GM18951 (cell line): ENCODE results near the gene SMYD5.

Experiments
- POLR2A ChIP-seq: IDR thresholded peaks from 4 replicates; pipeline ENCODE4 v1.6.1; 2011; ENCODE audit warnings: mild to moderate bottlenecking; ENCODE audit not compliant: insufficient read length, insufficient read depth; ENCODE audit errors: extremely low read depth
- in situ Hi-C: fragments of 300-500 bp; cut with MboI; formaldehyde crosslinking; loops from one replicate; pipeline ENCODE4 v1.12.0; 2022; ENCODE audit warnings: low sequenced_read_pairs, mixed read lengths, inconsistent platforms; ENCODE audit not compliant: unreplicated experiment

SMYD5 gene

DNA sequence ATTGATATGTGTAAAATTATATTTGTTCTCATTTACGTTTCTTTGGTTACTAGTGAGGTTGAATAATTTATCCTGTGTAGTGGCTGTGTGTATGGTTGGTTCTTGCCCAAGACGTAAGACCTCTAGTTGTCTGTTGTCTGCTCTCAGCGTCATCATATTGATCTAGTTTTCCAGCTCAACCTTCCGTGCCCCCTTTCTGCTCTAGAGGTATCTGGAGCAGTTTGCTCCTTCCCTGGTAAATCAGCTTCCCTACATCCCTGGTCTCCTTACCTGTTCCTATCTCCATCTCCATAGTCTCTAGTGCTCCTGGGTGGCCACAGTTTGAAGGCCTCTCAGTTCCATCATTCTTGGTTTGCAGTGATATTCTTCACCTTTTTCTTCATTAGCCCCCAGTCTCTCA, 1.2 kb downstream of the SMYD5 start:
- no peak for TF ChIP-seq POLR2A

DNA sequence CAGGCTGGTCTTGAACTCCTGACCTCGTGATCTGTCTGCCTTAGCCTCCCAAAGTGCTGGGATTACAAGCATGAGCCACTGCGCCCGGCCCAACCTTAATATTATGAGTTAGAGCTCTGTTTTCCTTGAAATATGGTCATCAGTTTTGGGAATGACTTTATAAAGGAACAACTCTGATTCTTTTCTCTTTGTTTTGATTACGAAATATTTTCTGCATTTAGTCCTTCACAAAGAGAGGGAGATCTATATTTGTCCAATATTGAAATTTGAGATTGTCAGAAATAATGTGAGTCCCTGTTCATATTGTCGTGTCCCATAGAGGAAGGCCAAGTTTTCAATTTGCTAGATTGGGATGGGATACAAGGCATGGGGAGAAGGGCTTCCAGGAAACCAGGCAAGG, 3.1 kb downstream of the SMYD5 start:
- in situ Hi-C loops: no loop called here
- TF ChIP-seq POLR2A: no peak

More for the DNA sequence above, 1.2 kb downstream of the SMYD5 start:
- in situ Hi-C loops: no loop called here

DNA sequence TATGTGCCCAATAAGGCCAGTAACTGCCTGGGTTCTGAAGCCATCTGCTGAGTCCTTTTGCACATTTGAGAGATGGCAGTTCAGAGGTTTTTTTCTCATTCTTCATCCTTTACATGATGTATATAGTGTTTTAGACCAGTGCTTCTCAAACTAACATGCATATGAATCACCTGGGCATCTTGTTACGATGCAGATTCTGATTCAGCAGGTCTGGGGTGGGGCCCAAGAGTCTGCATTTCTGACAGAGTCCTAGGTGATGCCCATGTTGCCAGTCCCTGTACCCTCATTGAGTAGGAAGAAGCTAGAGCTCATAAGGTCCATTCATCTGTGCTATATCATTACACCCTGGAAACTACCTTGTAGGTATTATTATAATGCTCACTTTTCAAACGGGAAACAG, 3.8 kb downstream of the SMYD5 start:
- no peak for TF ChIP-seq POLR2A
- in situ Hi-C loops: no loop called here

DNA sequence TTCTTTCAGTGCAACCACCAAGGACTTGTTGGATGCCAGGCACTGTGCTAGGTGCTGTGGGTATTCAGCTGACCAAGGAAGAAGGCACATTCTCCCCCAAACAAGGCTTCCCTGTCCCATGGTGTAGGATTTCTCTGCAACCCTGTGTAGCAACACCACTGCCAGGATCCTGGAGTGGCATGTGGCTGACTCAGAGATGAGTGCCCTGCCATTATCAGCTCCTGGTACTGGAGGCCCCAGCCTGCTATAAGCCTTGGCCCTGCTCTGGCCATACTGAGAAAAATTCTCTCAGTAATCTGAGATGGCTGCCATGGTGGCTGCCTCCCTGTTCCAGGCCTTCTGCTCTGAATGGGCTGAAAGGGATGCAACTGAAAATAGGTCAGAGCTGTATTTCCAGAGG, 4.3 kb downstream of the SMYD5 start:
- in situ Hi-C loops: no loop called here
- no peak for TF ChIP-seq POLR2A

DNA sequence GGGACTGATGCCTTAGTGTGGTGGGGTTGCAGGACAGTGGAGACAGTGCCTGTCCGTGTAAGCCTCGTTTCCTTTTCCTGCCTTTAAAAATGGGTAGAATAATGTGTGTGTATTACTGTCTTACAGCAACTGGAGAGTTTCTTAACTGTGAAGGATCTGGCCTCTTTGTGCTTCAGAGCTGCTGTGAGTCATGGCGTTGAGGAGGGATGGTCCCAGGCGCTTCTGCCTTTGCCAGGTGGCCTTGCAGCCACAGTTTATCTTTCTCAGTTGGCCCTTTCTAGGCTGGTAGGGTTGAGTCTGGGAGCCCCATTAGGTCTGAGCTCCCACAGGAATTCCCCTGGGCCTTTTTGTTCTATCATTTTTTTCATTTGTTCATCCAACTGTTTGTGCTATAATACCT, 9.8 kb downstream of the SMYD5 start:
- in situ Hi-C loops: no loop called here
- no peak for TF ChIP-seq POLR2A

DNA sequence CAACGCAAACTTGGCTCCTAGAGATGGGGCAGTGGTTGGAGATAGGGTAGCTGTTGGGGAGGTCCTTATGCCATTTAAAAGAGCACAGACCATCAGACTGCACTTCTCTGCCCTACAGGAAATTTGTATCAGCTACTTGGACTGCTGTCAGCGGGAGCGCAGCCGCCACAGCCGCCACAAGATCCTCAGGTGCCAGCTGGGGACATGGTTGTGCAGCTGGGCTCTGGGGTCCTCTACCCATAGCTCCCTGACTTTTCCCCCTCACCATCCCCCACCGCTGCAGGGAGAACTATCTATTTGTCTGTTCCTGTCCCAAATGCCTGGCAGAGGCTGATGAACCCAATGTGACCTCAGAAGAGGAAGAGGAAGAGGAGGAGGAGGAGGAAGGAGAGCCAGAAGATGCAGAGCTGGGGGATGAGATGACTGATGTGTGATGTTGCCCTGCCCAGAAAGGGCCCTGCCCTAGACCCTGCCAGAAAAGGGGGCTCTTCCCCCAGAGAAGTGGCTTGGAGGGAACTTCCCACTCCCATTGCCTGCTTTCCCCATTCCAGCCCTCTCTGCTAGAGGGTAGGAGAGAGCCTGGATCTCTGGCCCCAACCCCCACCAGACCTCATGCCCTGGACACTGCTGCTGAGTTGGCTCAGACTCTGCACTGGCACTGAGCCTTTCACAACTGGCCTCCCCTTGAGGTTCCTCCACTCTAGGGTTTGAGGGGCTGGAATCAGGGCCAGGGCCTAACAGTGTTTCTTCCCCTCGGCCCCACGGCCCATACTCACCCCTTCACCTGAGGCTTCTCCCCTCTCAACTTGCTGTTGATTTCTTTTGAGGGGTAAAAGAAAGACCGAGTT, 11.7 kb downstream of the SMYD5 start:
- TF ChIP-seq POLR2A: no peak
- in situ Hi-C loops: no loop called here

DNA sequence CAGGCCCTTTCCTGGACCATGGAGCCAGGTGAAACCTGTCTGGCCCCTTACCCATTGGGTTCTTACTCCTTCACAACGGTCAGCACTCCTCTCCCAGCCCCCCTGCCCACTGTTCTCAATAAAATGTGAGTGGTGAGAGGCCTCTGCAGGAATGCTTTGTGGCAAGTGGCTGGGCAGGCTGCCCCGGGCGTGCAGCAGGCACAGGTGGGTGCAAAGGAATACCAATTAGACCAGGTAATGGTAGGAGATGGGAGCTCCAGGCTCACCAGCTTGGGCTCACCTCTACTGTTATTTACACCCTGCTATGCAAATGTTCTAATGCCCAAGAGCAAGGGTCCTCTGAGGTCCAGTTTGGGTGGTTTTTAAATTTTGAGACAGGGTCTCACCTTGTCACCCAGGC, 13.0 kb downstream of the SMYD5 start:
- no peak for TF ChIP-seq POLR2A
- in situ Hi-C loops: no loop called here

DNA sequence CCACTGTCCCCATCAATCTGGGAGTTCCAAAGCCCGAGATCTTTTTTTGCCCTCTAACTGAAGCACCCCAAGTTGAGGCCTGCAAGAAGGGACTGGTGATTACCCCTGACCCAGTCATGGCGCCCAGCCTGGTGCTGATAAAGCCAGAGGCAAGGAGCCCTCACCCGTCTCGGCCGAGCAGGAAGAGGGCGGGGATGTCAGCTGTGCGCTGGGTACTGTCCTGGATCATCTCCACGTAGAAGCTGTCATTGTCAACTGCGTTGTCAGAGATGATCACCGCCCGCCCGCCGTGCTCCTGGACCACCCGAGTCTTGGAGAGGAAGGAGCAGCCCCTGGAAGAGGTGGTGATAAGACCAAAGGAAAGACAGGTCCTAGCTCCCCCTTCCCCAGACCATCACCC, 14.6 kb downstream of the SMYD5 start:
- TF ChIP-seq POLR2A: no peak
- in situ Hi-C loops: no loop called here

DNA sequence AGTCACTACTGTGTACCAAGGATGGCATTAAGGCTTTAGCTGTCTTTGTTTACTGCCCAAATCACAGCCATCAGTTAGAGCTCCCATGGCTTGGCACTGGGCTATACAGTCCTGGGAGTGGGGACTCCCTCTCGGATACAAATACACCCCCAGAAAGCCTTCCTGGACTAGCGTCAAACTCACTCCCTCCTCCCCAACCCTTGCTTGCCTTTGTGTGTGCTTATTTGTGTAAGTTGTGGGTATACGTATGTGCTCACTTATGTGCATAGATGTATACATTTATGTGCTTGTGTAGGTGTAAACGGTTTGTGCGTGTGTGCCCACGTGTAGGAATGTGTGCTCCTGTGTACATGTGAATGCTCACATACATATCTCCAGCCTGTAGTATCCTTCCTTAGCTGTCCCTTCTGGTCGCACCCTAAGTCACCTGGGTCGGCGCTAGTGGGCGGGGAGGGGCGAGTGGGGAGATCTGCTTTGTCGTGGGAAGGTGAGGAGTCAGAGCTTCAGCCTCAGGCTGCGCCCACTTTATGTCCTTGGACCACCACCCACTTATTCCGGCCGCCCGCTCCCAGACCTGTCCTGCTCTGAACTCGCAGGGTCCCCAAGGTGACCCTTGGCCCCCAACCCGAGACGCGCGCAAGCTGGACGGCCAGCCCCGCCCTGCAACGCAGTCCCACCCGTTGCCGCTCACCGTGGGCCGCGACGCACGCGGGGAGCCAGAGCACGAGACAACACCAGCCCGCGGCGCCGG, 18.5 kb downstream of the SMYD5 start:
- in situ Hi-C loops: no loop called here
- TF ChIP-seq POLR2A: no peak

DNA sequence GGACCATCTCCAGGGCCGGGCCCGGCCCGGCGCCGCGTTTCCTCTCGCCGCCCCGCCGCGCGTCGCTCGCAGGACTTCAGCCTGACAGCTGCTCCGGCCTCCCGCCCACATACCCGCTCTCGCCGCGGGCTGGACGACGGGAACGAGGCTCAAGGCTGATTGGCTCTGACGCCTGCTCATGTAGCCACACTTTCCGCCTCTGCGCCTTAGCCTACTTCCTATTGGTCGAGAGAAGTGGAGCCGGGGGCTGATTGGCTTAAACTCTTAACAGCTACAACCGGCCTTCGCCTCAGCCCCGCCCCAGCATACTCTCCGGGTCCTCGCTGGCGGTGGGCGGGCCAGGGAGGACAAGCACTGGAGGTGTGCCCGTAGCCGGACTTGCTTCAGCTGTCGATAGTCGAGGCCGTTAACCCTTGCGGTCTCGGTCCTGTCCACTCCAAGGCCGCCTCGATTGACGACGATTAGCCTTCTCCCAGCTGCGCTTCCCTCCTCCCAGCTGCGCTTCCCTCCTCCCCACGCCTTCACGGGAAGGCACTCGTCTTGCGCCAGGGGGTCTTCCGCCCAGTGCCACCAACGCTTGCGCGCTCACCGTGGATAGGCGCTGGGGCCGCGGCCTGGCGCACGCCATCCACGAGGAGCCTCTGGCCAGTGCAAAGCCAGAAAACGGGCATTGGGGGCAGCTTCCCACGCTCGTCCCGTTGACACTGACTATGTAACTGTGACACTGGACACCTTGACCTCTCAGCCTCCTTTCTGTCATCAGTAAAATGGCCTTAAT, 19.3 kb downstream of the SMYD5 start, which contains the start of gene PRADC1:
Gene PRADC1, minus strand, starts transcription at position 86 of the 778 bp plus-strand sequence. Its CDS starts 79 bp downstream, at position 7.
- in situ Hi-C loops: no loop called here
- peak; percentile 72 for TF ChIP-seq POLR2A

DNA sequence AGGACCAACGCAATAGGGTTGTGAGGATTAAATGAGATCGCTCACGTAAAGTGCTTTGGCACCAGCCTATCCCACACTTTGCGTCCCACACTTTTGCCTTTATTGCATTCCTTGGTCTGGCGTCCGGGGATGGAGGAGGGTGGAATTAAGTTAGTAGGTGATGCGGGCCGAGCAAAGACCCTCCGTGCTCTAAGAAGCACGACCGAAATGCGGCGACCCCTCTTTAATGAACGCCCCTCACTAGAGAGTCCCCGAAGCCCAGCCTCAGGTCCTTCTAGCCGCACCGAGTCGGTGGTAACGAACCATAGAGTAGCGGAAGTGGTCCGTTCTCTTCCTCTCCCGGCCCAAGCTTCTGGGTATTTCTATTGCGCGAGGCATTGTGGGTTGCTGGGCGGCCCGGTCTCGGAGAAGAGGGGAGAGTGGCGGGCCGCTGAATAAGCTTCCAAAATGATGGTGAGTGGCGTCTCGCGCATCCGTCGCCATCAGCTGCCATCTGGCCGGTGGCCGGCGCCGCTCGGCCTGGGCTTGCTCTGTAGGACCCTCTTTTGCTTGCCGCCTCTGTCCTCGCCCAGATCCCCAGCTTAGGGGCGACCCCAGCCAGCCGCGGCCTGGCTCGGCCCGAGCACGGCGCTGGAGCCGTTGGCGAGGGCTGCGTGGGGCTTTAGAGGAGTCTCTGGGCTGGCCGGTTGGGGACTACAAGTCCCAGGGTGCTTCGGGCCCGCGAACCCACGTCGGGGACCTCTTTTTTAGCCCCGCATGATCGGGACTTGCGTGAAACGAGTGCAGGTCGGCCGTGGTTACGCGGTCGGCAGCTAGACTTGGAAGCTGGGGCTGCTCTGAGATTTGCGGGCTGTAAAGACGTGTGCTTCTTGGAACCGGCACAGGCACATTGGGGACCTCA, 20.1 kb downstream of the SMYD5 start, which contains the start of gene CCT7:
Gene CCT7, plus strand, starts transcription at position 377 of the 901 bp plus-strand sequence. Its CDS starts 71 bp downstream, at position 448.
- in situ Hi-C loops: no loop called here
- peak; percentile 98 for TF ChIP-seq POLR2A
